HG03159 (cell line): Measurements from ENCODE around the gene KRTAP5-1.

ENCODE experiments used
- ATAC-seq: cut with Tn5 transposase; IDR thresholded peaks from one replicate; pipeline ENCODE4 v1.9.1; 2021; ENCODE audit warnings: mild to moderate bottlenecking, moderate library complexity; ENCODE audit not compliant: unreplicated experiment

The KRTAP5-1 gene

DNA sequence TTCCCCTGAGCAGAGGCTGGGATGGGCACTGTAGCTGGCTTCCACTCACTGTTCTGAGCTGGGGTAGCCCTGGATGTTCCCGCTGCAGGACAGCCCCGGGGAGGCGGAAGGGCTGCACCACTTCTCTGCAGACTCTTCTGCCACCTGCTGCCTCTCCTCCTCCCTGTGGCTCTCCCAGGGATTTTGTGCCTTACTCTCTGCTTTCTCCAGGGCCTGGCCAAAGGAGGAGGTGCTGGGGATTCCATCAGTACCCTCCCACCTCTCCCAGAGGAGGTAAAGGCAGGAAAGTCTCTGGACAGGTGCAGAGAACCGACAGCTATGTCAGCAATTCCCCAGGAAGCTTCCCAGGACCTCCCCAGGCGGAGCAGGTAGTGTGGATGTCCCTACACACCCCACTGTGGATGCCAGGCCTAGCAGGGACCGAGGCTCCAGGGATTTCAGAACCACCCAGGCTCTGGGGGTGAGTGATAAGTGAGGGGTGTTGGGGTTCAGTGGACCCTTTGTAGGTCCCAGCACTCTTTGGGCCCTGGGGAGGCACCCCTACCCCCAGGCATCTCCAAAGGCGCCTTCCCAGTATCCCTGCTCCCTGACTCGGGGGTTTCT lies 24.3 kb downstream of the KRTAP5-1 start:
- no peak for ATAC-seq

- no peak for ATAC-seq
Measured at GRCh38 chr11:1560002-1560648, 25.0 kb downstream of the KRTAP5-1 start.

- ATAC-seq: no peak
Measured at GRCh38 chr11:1559111-1559951, 25.8 kb downstream of the KRTAP5-1 start.

GRCh38 chr11:1558775-1559110 lies 26.3 kb downstream of the KRTAP5-1 start:
- ATAC-seq: no peak

GRCh38 chr11:1557904-1558774 lies 26.9 kb downstream of the KRTAP5-1 start:
- ATAC-seq: no peak

- ATAC-seq: no peak
Measured at GRCh38 chr11:1557051-1557884, 27.8 kb downstream of the KRTAP5-1 start.

GRCh38 chr11:1556278-1556902 lies 28.7 kb downstream of the KRTAP5-1 start:
- ATAC-seq: no peak

DNA sequence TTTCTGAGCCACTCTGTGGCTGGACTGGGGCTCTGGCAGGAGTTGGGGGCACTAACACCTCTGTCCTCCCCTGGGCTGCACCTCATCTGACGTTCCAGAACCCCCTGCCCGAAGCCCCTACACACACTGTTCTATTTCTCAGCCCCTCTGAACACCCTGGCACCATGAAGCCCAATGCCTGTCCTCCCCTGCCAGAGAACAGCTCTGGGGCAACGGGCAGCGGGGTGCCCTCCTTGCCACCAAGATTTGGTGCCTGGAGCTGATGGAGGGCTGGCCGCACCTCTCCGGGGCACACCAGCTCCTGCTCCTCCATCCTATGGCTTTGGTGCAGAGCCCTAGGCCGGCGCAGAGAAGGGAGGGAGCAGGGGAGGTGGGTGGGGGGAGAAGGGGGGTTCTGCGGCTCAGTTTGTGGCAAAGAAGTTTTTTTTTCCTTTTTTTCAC lies 29.4 kb downstream of the KRTAP5-1 start:
- no peak for ATAC-seq

DNA sequence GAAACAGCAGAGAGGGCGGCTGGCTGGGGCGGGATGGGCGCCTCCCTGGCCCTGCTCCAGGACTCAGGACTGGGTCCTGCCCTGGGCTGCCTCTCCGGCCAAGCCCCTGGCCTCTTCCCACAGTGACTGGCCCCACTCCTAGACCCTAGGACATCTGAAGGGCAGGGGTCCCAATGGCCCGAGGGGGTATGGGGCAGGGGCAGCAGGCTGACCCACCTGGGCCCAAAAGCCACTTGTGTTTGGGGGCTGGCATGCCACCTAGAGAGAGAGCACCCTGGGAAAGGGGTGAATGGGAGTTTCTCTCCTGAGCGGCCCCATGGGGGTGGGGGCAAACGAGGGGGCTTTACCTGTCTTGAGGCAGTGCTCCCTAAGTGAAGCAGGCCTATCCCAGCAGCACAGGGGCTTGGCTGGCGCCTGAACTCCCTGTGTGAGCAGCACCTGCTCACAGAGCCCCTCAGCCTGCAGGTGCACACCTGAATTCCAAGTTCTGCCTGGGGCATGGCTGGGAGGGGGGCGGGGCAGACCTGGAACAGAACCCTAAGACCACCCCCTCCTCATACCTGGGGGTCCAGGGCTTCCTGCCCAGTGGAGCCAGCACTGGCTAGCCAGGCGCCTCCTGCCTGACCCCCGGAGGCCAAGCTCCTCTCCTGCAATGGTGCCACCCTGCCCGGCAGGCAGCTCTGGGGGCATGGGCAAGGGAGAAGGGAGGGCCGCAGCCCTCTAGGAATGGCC lies 29.9 kb downstream of the KRTAP5-1 start:
- no peak for ATAC-seq

DNA sequence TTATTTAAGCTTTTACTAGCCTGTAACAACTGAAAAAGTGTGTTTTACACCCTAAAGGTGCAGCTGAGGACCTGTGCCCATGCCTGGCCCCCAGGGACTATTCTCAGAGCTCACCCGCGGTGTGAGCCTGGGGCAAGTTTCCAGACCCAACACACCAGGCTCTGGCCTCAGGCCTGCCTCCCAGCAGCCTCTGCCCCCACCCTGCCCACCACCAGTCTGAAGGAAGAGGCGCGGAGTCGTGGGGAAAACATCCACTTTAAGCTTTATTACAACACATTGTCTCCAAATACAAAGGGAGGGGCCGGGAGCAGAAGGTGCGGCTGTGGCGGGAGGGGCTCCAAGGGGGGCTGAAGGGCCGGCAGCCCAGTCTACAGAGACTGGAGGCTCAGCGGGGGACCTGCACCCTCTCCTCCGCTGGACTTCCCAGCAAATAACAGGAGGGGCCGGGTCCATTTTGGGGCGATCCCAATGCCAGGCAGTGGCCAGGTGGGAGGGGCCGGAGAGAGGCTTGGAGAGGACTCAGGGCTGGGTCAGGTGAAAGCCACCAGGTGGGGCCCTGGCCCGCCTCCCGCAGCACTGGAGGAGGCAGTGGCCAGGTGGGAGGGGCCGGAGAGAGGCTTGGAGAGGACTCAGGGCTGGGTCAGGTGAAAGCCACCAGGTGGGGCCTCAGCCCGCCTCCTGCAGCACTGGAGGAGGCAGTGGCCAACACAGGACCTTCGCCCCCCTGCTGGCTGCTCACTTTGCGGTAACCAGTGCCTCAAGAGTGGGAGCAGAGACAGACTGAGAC lies 31.1 kb downstream of the KRTAP5-1 start:
- no peak for ATAC-seq

GRCh38 chr11:1549338-1550330 lies 35.4 kb downstream of the KRTAP5-1 start:
- ATAC-seq: no peak

DNA sequence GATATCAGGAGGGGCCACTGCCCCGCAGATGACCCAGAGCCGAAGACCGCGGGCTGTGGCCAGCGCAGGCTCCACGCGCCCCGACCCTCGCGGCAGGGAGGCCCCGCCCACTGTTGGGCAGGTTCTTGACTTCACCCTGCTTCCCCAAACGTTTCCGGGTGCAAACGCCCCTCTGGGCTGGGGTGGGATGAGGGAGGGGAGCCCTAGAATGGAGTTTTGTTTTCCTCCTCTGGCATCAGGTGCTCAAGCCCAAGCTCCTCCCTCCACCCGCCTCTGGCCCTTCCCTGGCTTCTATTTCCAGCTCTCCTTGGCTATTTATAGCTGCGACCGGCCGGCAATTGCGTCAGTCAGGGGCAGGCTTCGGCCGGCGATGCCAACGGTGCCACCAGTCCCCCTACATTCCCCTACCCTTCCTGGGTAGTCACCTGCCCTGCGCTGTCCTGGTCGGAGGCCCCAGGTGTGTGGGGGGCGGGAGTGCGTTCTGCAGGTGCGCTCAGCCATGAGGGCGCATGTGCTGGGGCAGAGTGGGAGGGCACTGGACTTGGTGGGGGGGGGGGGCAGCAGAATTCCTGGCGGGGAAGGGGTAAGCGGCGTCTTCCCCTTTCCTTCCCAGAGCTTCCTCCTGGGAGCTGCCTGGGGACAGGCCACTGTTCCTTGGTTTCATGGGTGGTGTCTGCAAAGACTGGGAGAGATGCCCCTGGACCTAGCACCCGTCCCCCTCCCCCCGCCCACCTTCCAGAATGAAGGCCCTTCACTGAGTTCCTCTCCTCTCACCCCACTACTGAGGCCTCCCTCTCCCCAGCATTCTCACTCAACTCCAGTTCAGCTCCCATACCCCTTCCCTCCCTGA lies 36.6 kb downstream of the KRTAP5-1 start:
- no peak for ATAC-seq

DNA sequence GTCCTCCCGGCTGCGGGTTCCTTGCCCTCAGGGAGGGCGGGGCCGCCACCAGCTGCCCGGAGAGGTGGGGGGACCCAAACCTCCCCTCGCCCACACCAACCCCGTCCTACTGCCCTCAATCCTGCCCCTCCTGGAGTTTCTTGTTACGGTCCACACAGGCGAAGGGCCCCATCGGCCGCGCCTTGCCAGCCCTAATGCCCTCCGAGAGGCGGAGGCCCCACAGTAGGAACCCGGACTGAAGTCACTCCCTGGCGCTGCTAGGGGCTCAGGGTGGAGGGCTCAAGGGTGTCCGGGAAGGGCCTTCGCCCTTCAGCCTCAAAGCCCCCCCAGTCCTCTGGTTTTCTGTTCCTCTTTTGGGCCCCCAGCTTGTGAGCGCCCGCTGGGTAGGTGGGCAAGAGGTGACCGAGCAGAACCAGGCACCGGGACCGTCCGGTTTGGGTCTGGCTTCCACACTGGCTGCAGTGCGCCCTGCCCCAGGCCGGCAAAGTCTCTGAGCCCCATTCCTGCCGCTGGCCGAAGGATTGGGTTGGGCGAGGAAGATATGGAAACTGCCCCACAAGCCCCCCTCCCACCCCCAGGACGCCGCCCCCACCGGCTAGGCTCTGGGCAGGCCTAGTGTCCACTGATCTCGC lies 37.5 kb downstream of the KRTAP5-1 start:
- ATAC-seq: no peak

GRCh38 chr11:1546536-1547466 lies 38.3 kb downstream of the KRTAP5-1 start:
- ATAC-seq: no peak
